ENCODE results near the gene PSD4. TPM values are rescaled to one million over a fixed set of nuclear protein-coding genes. Genes with fewer than 3 reads are reported as not detected.

The PSD4 gene
- total RNA-seq, 4 donors from 2014 or later, result 6.3 to 27.6 (median 13.1) TPM

GRCh38 chr2:113169586-113169985, 4.2 kb upstream of the PSD4 start:
- ATAC-seq (ENCODE audit: low FRiP score) (no peak), DNase-seq (ENCODE audit: low spot score) (no peak)
- no peak for TF ChIP-seq CTCF (IDR thresholded peaks at IDR 0.05)

- TF ChIP-seq CTCF (IDR thresholded peaks at IDR 0.05), result no peak
- DNase-seq (ENCODE audit: low spot score), result no peak
- no peak for ATAC-seq (ENCODE audit: low FRiP score)
These were observed 2.3 kb upstream of the PSD4 start for GRCh38 chr2:113171334-113172075.

- no peak for TF ChIP-seq CTCF (IDR thresholded peaks at IDR 0.05)
- DNase-seq (ENCODE audit: low spot score), result no peak
- ATAC-seq (ENCODE audit: low FRiP score), result no peak
These were observed 840 bp upstream of the PSD4 start for GRCh38 chr2:113172721-113173541.

DNA sequence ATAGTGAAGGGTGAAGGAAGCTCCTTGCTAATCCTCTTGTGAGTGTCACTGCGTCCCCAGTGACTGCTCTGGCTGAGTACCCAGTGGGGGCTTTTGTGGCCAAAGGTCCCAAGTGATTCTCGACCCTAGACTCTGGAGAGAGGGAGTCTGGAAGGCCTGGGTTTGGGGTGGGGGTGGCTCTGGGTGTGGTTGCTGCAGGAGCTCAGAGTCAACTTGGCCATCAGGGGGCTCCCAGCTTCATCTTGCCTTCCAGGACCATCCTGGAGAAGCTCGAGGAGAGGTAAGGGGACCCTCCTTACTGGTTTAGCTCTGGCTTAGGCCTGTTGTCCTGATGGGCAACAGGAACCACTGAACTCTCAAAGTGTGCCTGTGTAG, 592 bp downstream of the PSD4 start:
- ATAC-seq (ENCODE audit: low FRiP score), result no peak
- DNase-seq (ENCODE audit: low spot score), result no peak
- no peak for TF ChIP-seq CTCF (IDR thresholded peaks at IDR 0.05)

GRCh38 chr2:113175042-113175628, 1.4 kb downstream of the PSD4 start:
- TF ChIP-seq CTCF (IDR thresholded peaks at IDR 0.05), result no peak
- DNase-seq (ENCODE audit: low spot score), result no peak
- ATAC-seq (ENCODE audit: low FRiP score), result no peak

DNA sequence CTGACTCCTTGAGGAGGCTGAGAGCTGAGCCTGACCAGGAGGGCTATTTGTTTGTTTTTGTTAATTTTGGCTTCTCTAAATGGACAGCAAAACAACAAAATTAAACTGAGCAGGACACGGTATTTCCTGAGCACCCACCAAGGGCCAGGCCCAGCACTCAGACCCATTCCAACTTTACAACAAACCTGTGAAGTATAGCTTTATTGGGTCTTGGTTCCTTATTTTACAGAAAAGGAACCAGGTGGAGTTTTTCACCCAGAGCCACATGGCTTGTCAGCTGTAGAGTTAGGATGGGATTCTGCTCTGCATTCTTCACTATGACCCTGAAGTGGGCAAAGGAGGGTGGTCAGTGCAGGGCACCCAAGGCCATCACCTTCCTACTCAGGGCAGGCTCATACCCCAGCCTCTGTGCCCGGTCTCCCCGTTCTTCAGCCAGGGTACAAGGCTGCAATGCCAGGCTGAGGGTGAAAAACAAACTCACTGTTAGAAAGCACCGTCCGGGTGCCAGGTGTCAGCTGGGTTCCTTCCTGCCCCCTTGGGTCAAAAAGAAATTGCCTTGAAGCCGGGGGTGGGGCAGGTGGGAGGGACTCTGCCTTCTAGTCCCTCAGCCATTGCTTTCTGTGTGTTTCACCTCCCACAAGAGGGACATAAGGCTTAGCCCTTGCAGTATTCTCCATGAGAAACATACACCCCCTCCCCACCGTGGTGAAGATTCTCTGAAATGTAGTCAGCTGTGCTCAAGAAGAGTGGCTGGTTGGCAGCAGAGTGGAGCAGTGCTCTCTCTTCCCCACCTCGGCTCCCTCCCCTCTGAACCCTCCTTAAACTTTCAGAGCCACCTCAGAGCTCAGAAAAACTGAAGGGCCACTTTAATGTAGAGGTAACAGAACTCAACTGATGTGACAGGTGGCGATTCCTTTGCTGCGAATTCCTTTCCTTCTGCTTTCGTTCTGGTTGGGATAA, 2.2 kb downstream of the PSD4 start:
- ATAC-seq (ENCODE audit: low FRiP score), result no peak
- TF ChIP-seq CTCF (IDR thresholded peaks at IDR 0.05), result no peak
- DNase-seq (ENCODE audit: low spot score), result no peak
